GM12878 (cell line): ENCODE measurements around the gene DDC. TPM values are rescaled to one million over a fixed set of nuclear protein-coding genes. Genes with fewer than 3 reads are reported as not detected.

ENCODE experiments used
- ATAC-seq: fragments of 200-7000 bp; cut with Tn5 transposase; 3 replicates; pipeline ENCODE4 v1.9.1; 2020; ENCODE audit warnings: mild to moderate bottlenecking, moderate library complexity
- BruUV-seq: library from RNA; stranded (reverse); fragments of 400-500 nt; replicated peaks from 2 replicates; lab custom pipeline; 2021; lab: Mats Ljungman, UMichigan
- CTCF ChIA-PET: fragments of 300-600 bp; sonication (Branson Sonifier 250); formaldehyde crosslinking; extraction: SDS; loops from one replicate; lab custom pipeline; 2021; ENCODE audit warnings: inconsistent platforms; lab: Yijun Ruan, JAX
- POLR2A ChIA-PET: fragments of 350-600 bp; formaldehyde crosslinking; extraction: SDS; loops from one replicate; lab custom pipeline; 2021; ENCODE audit warnings: inconsistent platforms; lab: Charles Lee
- RAD21 ChIA-PET: fragments of 300-600 bp; sonication (Branson Sonifier 250); formaldehyde crosslinking; loops from one replicate; lab custom pipeline; 2023; ENCODE audit warnings: antibody characterized with exemption; ENCODE audit not compliant: unreplicated experiment; lab: Charles Lee
- SMC1A ChIA-PET: fragments of 300-600 bp; sonication (Branson Sonifier 250); formaldehyde crosslinking; loops from one replicate; lab custom pipeline; 2023; ENCODE audit not compliant: unreplicated experiment, uncharacterized antibody; lab: Charles Lee
- DNase-seq: peaks from one replicate; pipeline ENCODE4 v3.0.0-alpha.2; 2011; ENCODE audit warnings: low read depth, low spot score
- FAIRE-seq: peaks from 3 replicates; lab custom pipeline; 2011; peaks lifted over from hg19 to GRCh38; lab: Jason Lieb, UNC
- H2AFZ ChIP-seq: 2 replicates; pipeline ENCODE4 v1.6.0; 2011; ENCODE audit warnings: low read depth, low read length, control low read depth; ENCODE audit not compliant: control insufficient read depth
- H3K27ac ChIP-seq: 2 replicates; pipeline ENCODE4 v1.5.1; 2011; ENCODE audit warnings: control low read depth; ENCODE audit not compliant: control insufficient read depth, insufficient read depth
- H3K27me3 ChIP-seq, 2 experiments: replicated peaks in 1 of 2; 2 replicates each; pipeline versions ENCODE4 v1.6.0 to v1.6.1; 2011; ENCODE audit warnings: low read length in 1 of 2; ENCODE audit not compliant: control insufficient read depth in 2 of 2, insufficient read depth in 2 of 2
- H3K36me3 ChIP-seq, 2 experiments: 2 replicates each; pipeline ENCODE4 v1.5.1; 2011; ENCODE audit warnings: low read length in 1 of 2; ENCODE audit not compliant: control insufficient read depth in 2 of 2, insufficient read depth in 2 of 2
- H3K4me1 ChIP-seq: 2 replicates; pipeline ENCODE4 v1.6.1; 2011; ENCODE audit warnings: mild to moderate bottlenecking, low read length, moderate library complexity, mixed read lengths; ENCODE audit not compliant: control insufficient read depth, insufficient read depth
- H3K4me2 ChIP-seq: 2 replicates; pipeline ENCODE4 v1.6.0; 2011; ENCODE audit warnings: control low read depth; ENCODE audit not compliant: control insufficient read depth, insufficient read depth
- H3K4me3 ChIP-seq: fragments of 200-600 bp; sonication (generic); 2 replicates; pipeline ENCODE4 v1.5.1; 2016
- H3K79me2 ChIP-seq: 2 replicates; pipeline ENCODE4 v1.6.0; 2011; ENCODE audit warnings: low read length; ENCODE audit not compliant: control insufficient read depth, insufficient read depth
- H3K9ac ChIP-seq: 2 replicates; pipeline ENCODE4 v1.8.0; 2011; ENCODE audit warnings: low read length, control low read depth, mixed read lengths; ENCODE audit not compliant: control insufficient read depth, insufficient read depth
- H3K9me3 ChIP-seq: replicated peaks from 3 replicates; pipeline ENCODE4 v1.5.1; 2011; ENCODE audit warnings: mild to moderate bottlenecking, low read length; ENCODE audit not compliant: control insufficient read depth, insufficient read depth
- H4K20me1 ChIP-seq: 2 replicates; pipeline ENCODE4 v1.6.0; 2011; ENCODE audit not compliant: control insufficient read depth, insufficient read depth
- BACH1 ChIP-seq: fragments of 450-650 bp; IDR thresholded peaks from 2 replicates; pipeline ENCODE4 v1.6.1; 2017; ENCODE audit warnings: mild to moderate bottlenecking, borderline replicate concordance
- CTCF ChIP-seq, 3 experiments: IDR thresholded peaks in 2 of 3; conservative IDR thresholded peaks in 1 of 3; 2 replicates each; pipeline ENCODE4 v1.5.1; 2011; ENCODE audit warnings: low read depth in 3 of 3, low read length in 3 of 3, mild to moderate bottlenecking in 3 of 3, control low read depth in 2 of 3, moderate library complexity in 2 of 3, inconsistent platforms in 1 of 3, mixed read lengths in 1 of 3; ENCODE audit not compliant: control insufficient read depth in 2 of 3, insufficient read depth in 1 of 3; ENCODE audit errors: extremely low read depth in 1 of 3
- EZH2 ChIP-seq: IDR thresholded peaks from 2 replicates; pipeline ENCODE4 v1.6.1; 2012; ENCODE audit warnings: low read depth, mild to moderate bottlenecking, control low read depth, inconsistent platforms, low read length, borderline replicate concordance; ENCODE audit not compliant: control insufficient read depth
- IKZF2 ChIP-seq, 2 experiments: fragments of 450-650 bp; IDR thresholded peaks; 2 replicates each; pipeline ENCODE4 v1.6.1; 2017; ENCODE audit warnings: mild to moderate bottlenecking in 2 of 2, moderate library complexity in 2 of 2
- MTA3 ChIP-seq: IDR thresholded peaks from 2 replicates; pipeline ENCODE4 v1.6.1; 2012; ENCODE audit warnings: low read length, inconsistent platforms, borderline replicate concordance
- NR2F1 ChIP-seq: fragments of 450-650 bp; conservative IDR thresholded peaks from 2 replicates; pipeline ENCODE4 v1.6.1; 2017; ENCODE audit warnings: mild to moderate bottlenecking
- RELA ChIP-seq: fragments of 450-650 bp; IDR thresholded peaks from 2 replicates; pipeline ENCODE4 v1.8.0; 2014; ENCODE audit warnings: borderline replicate concordance; ENCODE audit not compliant: partially characterized antibody
- SIX5 ChIP-seq: IDR thresholded peaks from 2 replicates; pipeline ENCODE4 v1.6.1; 2011; ENCODE audit warnings: mild to moderate bottlenecking, low read depth, low read length, moderate library complexity; ENCODE audit not compliant: severe bottlenecking
- ZNF217 ChIP-seq: fragments of 450-650 bp; IDR thresholded peaks from 2 replicates; pipeline ENCODE4 v1.6.1; 2017; ENCODE audit warnings: antibody characterized with exemption, mild to moderate bottlenecking
- ZNF274 ChIP-seq: IDR thresholded peaks from one replicate; pipeline ENCODE4 v1.8.0; 2011; ENCODE audit not compliant: insufficient read length, insufficient read depth
- WGBS: methylation state at CpG from one replicate; pipeline ENCODE4 v1.1.6; 2016; ENCODE audit warnings: low lambda C conversion rate; ENCODE audit not compliant: insufficient replicate concordance, insufficient coverage; ENCODE audit errors: missing lambda C conversion rate; 5-methylcytosine and 5-hydroxymethylcytosine counted together
- in situ Hi-C: fragments of 300-500 bp; cut with MboI; formaldehyde crosslinking; loops from 9 replicates; pipeline ENCODE4 v1.14.3; 2018; ENCODE audit warnings: mixed read lengths
- intact Hi-C: fragments of 100-400 bp; cut with micrococcal nuclease; formaldehyde crosslinking; loops from one replicate; pipeline ENCODE4 v1.14.2; 2022; ENCODE audit not compliant: unreplicated experiment
- polyA plus RNA-seq, 11 experiments: library from polyadenylated mRNA; depleted of rRNA in 4 of 11; unstranded in 6 of 11; stranded (reverse) in 5 of 11; fragments of >200 nt; fragmentation: Nextera tagmentation in 4 of 11; fragmentation: Illumina TruSeq in 1 of 11; extraction: Ambion mirVana in 4 of 11; extraction: Trizol in 1 of 11; gene quantifications; 1 replicate in 1 of 11; 2 replicates in 10 of 11; pipeline versions ENCODE4 v1.2.1 to v1.2.3, GENCODE V29; 2011 to 2016; ENCODE audit warnings: inconsistent platforms in 2 of 11, missing spikeins in 2 of 11, low read depth in 1 of 11
- total RNA-seq, 4 experiments: library from RNA; depleted of rRNA in 3 of 4; stranded (reverse); fragments of >200 nt in 3 of 4; fragmentation: Illumina TruSeq in 1 of 4; extraction: Trizol in 1 of 4; gene quantifications; 2 replicates each; pipeline versions ENCODE4 v1.2.1 to v1.2.3, GENCODE V29; 2013 to 2021
- TF ChIP-seq, protein P1 (sequence below): IDR thresholded peaks from 2 replicates; pipeline ENCODE4 v1.6.1; 2012; ENCODE audit warnings: low read depth, low read length, improper control_type of control experiment

The DDC gene
- total and polyA plus RNA-seq, 10 of the 15 experiments (the other 5 are each of a cell fraction or from before 2014, with no cell fraction given): not detected

DNA sequence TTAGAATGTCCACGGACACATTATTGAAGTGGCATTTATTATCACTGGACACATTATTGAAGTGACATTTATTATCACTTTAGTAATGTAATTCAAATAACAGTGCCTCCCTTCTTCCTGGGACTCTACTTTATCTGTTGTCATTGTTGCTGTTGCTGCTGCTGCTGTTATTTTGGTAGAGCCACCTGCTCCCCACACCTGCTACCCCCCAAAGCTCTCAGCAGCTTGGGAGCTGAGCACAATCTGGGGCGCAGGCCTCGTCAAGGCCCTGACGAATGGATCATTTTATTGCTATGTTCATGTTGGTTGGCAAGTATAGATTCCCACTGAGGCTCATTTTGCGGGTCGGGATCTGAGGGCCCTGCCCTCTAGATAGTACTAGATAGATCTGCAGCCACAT, 139.9 kb downstream of the DDC start:
- Histone ChIP-seq H2AFZ (no peak overlapping the region), H4K20me1 (no peaks in the 10 kb centered on the region), H3K4me1 (no peaks in the 10 kb centered on the region), H3K27me3 (no peaks in the 10 kb centered on the region), H3K4me2 (no peak overlapping the region), H3K9me3 (no peaks in the 10 kb centered on the region), H3K9ac (no peak overlapping the region), H3K79me2 (no peaks in the 10 kb centered on the region), H3K27ac (no peak overlapping the region), H3K4me3 (no peak overlapping the region), H3K36me3 (no peaks in the 10 kb centered on the region)
- TF ChIP-seq ZNF217: no peak
- no peak for TF ChIP-seq MTA3
- no peak for TF ChIP-seq IKZF2 (IDR thresholded peaks at IDR 0.05)
- no peak for TF ChIP-seq CTCF (IDR thresholded peaks at IDR 0.05 in 2 of 3, conservative IDR thresholded peaks at IDR 0.05 in 1 of 3; ENCODE audit: control insufficient read depth in 2 of 3, extremely low read depth in 1 of 3, insufficient read depth in 1 of 3, low read depth in 3 of 3, low read length in 3 of 3)
- TF ChIP-seq EZH2: no peak
- TF ChIP-seq NR2F1: no peak
- TF ChIP-seq, protein P1, sequence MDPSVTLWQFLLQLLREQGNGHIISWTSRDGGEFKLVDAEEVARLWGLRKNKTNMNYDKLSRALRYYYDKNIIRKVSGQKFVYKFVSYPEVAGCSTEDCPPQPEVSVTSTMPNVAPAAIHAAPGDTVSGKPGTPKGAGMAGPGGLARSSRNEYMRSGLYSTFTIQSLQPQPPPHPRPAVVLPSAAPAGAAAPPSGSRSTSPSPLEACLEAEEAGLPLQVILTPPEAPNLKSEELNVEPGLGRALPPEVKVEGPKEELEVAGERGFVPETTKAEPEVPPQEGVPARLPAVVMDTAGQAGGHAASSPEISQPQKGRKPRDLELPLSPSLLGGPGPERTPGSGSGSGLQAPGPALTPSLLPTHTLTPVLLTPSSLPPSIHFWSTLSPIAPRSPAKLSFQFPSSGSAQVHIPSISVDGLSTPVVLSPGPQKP: no peak
- TF ChIP-seq SIX5: no peak
- TF ChIP-seq ZNF274: no peak
- TF ChIP-seq RELA: no peak
- TF ChIP-seq BACH1: no peak
- in situ Hi-C loops (no loop called here), intact Hi-C loops (no loop called here)
- DNase-seq (no peak), ATAC-seq (no peak), FAIRE-seq (no peak)
- ChIA-PET RAD21 (no interaction called here), CTCF (interaction anchor here (0.7 to 14.6 kb wide), 4 partner anchors 17 to 290 kb away, joined by 3 to 257 read pairs (median 5); no protein-coding TSS in a partner anchor), SMC1A (interaction anchor here (0.8 to 1.3 kb wide), 3 partner anchors 17 to 23 kb away, joined by 3 to 4 read pairs (median 4); no protein-coding TSS in a partner anchor), POLR2A (interaction anchor here (0.7 kb wide), 1 partner anchor 20 kb away, joined by 3 read pairs; no protein-coding TSS in a partner anchor)
- BruUV-seq: no TSS peak
- 82% methylated on average over 6 of the region's 6 CpGs for WGBS
